ENCODE measurements around the gene SLC5A2.
"Not testable (repeated sequence)": the region's sequence is repeated elsewhere in the genome, so short reads cannot be mapped to it uniquely, and the experiment has no call there.

Gene SLC5A2

DNA sequence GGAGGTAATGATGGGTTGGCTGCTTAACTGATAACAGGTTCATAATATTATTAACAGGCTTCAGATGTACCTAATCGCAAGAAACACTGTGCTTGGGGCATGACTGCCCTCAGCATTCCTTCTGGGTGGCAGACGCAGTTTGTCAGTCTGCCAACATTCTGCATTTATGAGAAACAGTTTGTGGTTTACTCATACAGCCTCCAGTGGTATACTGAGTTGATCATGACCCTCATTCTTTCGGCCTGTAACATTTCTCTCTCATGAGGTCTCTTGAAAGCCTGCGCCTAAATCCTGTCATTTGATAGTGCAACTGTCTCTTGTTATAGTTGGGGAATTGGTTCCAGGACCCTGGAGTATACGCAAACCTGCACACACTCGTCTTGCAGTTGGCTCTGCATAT is 30.2 kb downstream of the SLC5A2 start:
- Histone ChIP-seq H3K9me3 (ENCODE audit: insufficient read depth, low read length) (peaks cover 15% of the 10 kb centered on the region; the same call in 1 of the 2 replicates), H3K4me3 (ENCODE audit: insufficient read length, low read depth) (no peak overlapping the region), H3K36me3 (ENCODE audit: insufficient read depth, insufficient read length, low read length) (no peaks in the 10 kb centered on the region), H3K9ac (ENCODE audit: insufficient read length, low read depth) (no peak overlapping the region), H3K27me3 (ENCODE audit: insufficient read depth, insufficient read length) (no peaks in the 10 kb centered on the region), H3K4me1 (ENCODE audit: insufficient read depth, insufficient read length) (no peaks in the 10 kb centered on the region)
- TF ChIP-seq SUZ12 (IDR thresholded peaks at IDR 0.05; ENCODE audit: extremely low read depth, insufficient read depth, insufficient read length) = no peak
- TF ChIP-seq YY1 (IDR thresholded peaks at IDR 0.05; ENCODE audit: insufficient read depth, insufficient read length) = no peak
- TF ChIP-seq ZNF274 (IDR thresholded peaks at IDR 0.05; ENCODE audit: low read depth, low read length) = no peak
- no peak for DNase-seq (ENCODE audit: low read depth, low spot score)

DNA sequence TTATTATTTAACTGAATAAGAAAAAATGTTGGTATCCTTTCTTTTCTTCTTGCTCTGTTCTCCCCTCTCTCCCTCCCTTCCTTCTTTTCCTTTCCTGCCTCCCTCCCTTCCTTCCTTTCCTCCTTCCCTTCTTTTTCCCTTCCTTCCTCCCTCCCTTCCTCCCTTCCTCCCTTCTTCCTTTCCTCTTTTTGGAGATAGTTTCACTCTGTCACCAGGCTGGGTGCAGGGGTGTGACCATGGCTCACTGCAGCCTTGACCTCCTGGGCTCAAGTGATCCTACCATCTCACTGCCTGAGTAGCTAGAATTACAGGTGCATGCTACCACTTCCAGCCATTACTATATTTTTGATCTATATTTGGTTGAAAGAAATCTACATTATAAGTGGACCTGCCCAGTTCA is 31.0 kb downstream of the SLC5A2 start:
- TF ChIP-seq ZNF274 (IDR thresholded peaks at IDR 0.05; ENCODE audit: low read depth, low read length) (no peak), SUZ12 (IDR thresholded peaks at IDR 0.05; ENCODE audit: extremely low read depth, insufficient read depth, insufficient read length) (no peak), YY1 (IDR thresholded peaks at IDR 0.05; ENCODE audit: insufficient read depth, insufficient read length) (no peak)
- no peak for DNase-seq (ENCODE audit: low read depth, low spot score)
- peaks cover 17% of the 10 kb centered on the region; the same call in 1 of the 2 replicates for H3K9me3 ChIP-seq (ENCODE audit: insufficient read depth, low read length)

DNA sequence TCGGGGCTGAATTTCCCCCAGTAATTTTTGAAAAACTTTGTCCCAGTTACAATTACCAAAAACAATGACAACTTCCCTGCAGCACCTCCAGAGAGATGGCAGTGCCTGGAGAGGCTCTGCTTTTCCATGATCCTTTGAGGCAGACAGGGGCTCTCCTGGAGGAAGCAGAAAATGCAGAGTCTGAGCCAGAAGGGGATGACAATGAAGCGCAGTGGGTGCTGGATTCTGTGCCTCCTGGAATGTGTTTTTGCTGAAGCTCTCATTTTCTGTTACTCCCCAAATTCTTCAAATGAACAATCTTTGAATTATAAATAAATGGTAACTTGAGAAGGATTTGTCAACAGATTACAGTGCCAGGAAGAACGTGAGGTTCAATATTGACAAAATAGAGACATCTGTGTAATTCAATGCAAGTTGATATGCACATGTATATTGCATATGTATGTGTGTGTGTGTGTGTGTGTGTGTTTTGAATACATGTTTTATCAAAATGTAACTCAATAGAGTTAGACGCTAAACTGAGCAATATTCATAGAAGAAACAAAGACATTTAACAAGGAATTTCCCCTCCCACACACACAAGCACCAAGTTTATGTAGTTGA is 35.0 kb downstream of the SLC5A2 start:
- no peaks in the 10 kb centered on the region for H3K4me1 ChIP-seq (ENCODE audit: insufficient read depth, insufficient read length)
- no peak overlapping the region for H3K4me3 ChIP-seq (ENCODE audit: insufficient read length, low read depth)
- TF ChIP-seq SUZ12 (IDR thresholded peaks at IDR 0.05; ENCODE audit: extremely low read depth, insufficient read depth, insufficient read length) (no peak), ZNF274 (IDR thresholded peaks at IDR 0.05; ENCODE audit: low read depth, low read length) (no peak), YY1 (IDR thresholded peaks at IDR 0.05; ENCODE audit: insufficient read depth, insufficient read length) (no peak)
- peaks cover 2% of the 10 kb centered on the region for H3K27me3 ChIP-seq (ENCODE audit: insufficient read depth, insufficient read length)
- peaks cover 13% of the 10 kb centered on the region; the same call in 1 of the 2 replicates for H3K9me3 ChIP-seq (ENCODE audit: insufficient read depth, low read length)
- H3K36me3 ChIP-seq (ENCODE audit: insufficient read depth, insufficient read length, low read length) = no peaks in the 10 kb centered on the region
- no peak overlapping the region for H3K9ac ChIP-seq (ENCODE audit: insufficient read length, low read depth)
- DNase-seq (ENCODE audit: low read depth, low spot score) = no peak

More for the DNA sequence above, 31.0 kb downstream of the SLC5A2 start:
- H3K4me3 ChIP-seq (ENCODE audit: insufficient read length, low read depth) = no peak overlapping the region
- no peaks in the 10 kb centered on the region for H3K27me3 ChIP-seq (ENCODE audit: insufficient read depth, insufficient read length)
- H3K36me3 ChIP-seq (ENCODE audit: insufficient read depth, insufficient read length, low read length) = no peaks in the 10 kb centered on the region
- no peak overlapping the region for H3K9ac ChIP-seq (ENCODE audit: insufficient read length, low read depth)
- H3K4me1 ChIP-seq (ENCODE audit: insufficient read depth, insufficient read length) = no peaks in the 10 kb centered on the region

DNA sequence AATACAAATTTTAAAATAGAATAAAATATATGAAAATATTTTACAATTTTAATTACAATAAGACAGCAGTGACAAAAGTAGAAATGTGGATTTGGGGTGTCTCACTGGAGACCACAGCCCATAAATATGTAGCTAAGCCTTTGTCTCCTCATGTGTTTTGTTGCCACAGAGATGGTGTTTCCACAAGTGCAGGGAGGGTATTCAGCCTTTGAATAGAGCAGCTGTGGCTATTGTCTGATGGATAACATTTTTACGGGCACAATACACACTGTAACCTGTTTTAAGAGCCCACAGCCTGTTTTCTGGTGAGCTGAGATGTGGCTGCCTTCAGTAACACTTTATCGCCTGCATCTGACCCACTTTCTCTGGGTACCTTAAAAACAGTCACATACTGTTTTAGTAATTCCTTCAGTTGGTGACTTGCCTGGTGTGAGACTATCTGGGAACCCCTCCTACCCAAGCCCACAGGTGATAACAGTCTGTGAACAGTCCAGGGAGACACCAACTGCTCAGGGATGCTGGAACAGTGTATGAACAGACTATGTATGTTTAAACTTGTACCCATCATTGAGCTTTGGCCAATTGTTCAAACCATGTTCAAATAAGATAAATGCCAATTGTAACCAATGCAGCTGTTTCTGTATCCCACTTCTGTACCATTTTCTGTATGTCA is 37.0 kb downstream of the SLC5A2 start:
- Histone ChIP-seq H3K4me1 (ENCODE audit: insufficient read depth, insufficient read length) (no peaks in the 10 kb centered on the region), H3K27me3 (ENCODE audit: insufficient read depth, insufficient read length) (peaks cover 2% of the 10 kb centered on the region), H3K9ac (ENCODE audit: insufficient read length, low read depth) (no peak overlapping the region), H3K36me3 (ENCODE audit: insufficient read depth, insufficient read length, low read length) (no peaks in the 10 kb centered on the region), H3K4me3 (ENCODE audit: insufficient read length, low read depth) (no peak overlapping the region), H3K9me3 (ENCODE audit: insufficient read depth, low read length) (peaks cover 13% of the 10 kb centered on the region; the same call in 1 of the 2 replicates)
- no peak for DNase-seq (ENCODE audit: low read depth, low spot score)
- TF ChIP-seq ZNF274 (IDR thresholded peaks at IDR 0.05; ENCODE audit: low read depth, low read length) (no peak), SUZ12 (IDR thresholded peaks at IDR 0.05; ENCODE audit: extremely low read depth, insufficient read depth, insufficient read length) (no peak), YY1 (IDR thresholded peaks at IDR 0.05; ENCODE audit: insufficient read depth, insufficient read length) (no peak)

DNA sequence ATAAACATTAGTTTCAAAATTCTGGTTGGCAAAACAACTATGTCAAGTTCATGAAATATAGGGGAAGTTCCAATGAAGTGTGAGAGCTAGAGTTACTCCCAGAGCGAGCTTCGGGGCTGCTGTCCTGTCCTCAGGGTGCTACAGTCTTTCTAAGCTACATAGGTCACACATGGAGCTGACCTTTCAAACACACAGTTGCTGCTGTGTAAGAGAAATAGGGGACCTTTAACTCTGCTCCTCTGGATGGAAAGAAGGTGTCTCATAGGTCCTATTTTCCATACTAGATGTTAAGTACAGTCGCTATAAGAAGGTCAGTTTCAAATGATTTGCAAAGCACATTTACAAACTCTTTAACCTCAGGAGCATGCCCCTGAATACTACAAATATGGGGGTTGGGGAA is 38.4 kb downstream of the SLC5A2 start:
- Histone ChIP-seq H3K4me1 (ENCODE audit: insufficient read depth, insufficient read length) (no peaks in the 10 kb centered on the region), H3K4me3 (ENCODE audit: insufficient read length, low read depth) (no peak overlapping the region), H3K36me3 (ENCODE audit: insufficient read depth, insufficient read length, low read length) (no peaks in the 10 kb centered on the region), H3K9me3 (ENCODE audit: insufficient read depth, low read length) (peaks cover 12% of the 10 kb centered on the region; the same call in 1 of the 2 replicates), H3K27me3 (ENCODE audit: insufficient read depth, insufficient read length) (peaks cover 2% of the 10 kb centered on the region), H3K9ac (ENCODE audit: insufficient read length, low read depth) (no peak overlapping the region)
- TF ChIP-seq YY1 (IDR thresholded peaks at IDR 0.05; ENCODE audit: insufficient read depth, insufficient read length) = no peak
- no peak for DNase-seq (ENCODE audit: low read depth, low spot score)

DNA sequence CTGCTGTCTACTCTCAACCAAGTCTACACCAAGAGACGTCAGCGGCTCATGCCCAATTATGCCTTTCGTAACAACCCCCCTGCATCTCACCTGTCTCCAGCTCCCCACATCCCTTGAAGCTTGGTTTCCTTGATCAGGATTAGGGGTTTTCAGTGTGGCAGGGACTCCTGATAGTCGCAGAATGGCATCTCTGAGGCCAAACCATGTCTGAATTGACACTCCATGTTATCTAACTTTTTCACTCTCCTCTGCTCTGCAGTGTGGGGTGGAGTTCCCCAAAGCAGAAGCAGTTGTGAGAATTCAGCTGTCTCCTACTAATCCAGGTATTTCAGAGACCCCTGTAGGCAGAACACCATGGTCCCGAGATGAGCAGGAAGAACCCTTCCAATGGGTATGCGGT is 39.1 kb downstream of the SLC5A2 start:
- H3K4me3 ChIP-seq (ENCODE audit: insufficient read length, low read depth) = no peak overlapping the region
- no peak for TF ChIP-seq ZNF274 (IDR thresholded peaks at IDR 0.05; ENCODE audit: low read depth, low read length)
- no peak for TF ChIP-seq YY1 (IDR thresholded peaks at IDR 0.05; ENCODE audit: insufficient read depth, insufficient read length)
- no peak for TF ChIP-seq SUZ12 (IDR thresholded peaks at IDR 0.05; ENCODE audit: extremely low read depth, insufficient read depth, insufficient read length)
- H3K9me3 ChIP-seq (ENCODE audit: insufficient read depth, low read length) = peaks cover 9% of the 10 kb centered on the region; the same call in 1 of the 2 replicates
- peaks cover 2% of the 10 kb centered on the region for H3K27me3 ChIP-seq (ENCODE audit: insufficient read depth, insufficient read length)
- no peak for DNase-seq (ENCODE audit: low read depth, low spot score)
- no peaks in the 10 kb centered on the region for H3K4me1 ChIP-seq (ENCODE audit: insufficient read depth, insufficient read length)
- no peaks in the 10 kb centered on the region for H3K36me3 ChIP-seq (ENCODE audit: insufficient read depth, insufficient read length, low read length)
- no peak overlapping the region for H3K9ac ChIP-seq (ENCODE audit: insufficient read length, low read depth)

DNA sequence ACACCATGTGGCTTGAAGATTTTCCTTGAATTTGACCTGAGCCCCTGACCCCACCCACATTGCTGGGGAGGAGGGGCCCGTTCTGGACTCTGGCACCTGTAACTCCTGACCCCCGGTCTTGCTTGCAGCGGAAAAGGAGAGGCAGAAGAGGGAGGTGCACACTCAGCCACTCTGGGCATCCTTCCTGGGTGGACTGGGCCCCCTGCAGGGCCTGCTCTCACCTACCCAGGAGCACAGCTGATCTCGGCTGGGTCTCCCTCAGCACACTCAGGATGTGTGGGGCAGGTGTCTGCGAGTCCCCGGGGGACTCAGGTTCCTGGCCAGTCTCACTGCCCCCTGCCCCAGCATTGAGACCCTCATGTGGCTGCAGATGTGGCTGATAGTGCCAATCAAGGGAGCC is 40.8 kb downstream of the SLC5A2 start:
- H3K9ac ChIP-seq (ENCODE audit: insufficient read length, low read depth); DNase-seq (ENCODE audit: low read depth, low spot score): not testable (repeated sequence)
- H3K27me3 ChIP-seq (ENCODE audit: insufficient read depth, insufficient read length) = peaks cover 17% of the 10 kb centered on the region

More for the DNA sequence above, 40.8 kb downstream of the SLC5A2 start:
- H3K4me3 ChIP-seq (ENCODE audit: insufficient read length, low read depth); H3K4me1 ChIP-seq (ENCODE audit: insufficient read depth, insufficient read length); H3K9me3 ChIP-seq (ENCODE audit: insufficient read depth, low read length); H3K36me3 ChIP-seq (ENCODE audit: insufficient read depth, insufficient read length, low read length): not testable (repeated sequence)
